ENCODE measurements around the gene DYSF.
"Not testable (repeated sequence)": the region's sequence is repeated elsewhere in the genome, so short reads cannot be mapped to it uniquely, and the experiment has no call there.

DYSF gene

DNA sequence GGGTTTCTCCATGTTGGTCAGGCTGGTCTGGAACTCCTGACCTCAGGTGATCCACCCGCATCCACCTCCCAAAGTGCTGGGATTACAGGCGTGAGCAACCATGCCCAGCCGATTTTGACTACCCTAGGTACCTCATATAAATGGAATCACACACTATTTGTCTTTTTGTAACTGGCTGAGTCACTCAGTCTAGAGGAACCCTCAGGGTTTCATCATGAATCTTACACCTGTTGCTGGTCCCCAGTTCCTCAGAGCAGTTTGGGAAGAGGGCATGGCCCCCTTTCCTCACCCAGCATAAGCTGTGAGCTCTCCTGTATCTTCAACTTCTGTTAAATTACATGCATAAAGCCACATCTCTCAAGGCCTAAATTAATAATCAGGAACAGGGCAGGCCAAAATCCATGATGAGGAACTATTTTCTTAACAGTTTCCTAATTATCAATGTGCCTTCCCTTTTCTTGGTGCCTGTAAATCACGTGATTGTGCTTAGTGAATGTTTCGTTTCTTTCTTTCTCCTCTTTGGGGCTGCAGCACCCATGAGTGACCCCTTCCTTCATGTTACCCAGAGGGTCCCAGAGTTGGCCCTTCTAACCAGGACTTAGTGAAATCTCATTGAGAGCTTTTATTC, 20.9 kb downstream of the DYSF start:
- DNase-seq: no peak

DNA sequence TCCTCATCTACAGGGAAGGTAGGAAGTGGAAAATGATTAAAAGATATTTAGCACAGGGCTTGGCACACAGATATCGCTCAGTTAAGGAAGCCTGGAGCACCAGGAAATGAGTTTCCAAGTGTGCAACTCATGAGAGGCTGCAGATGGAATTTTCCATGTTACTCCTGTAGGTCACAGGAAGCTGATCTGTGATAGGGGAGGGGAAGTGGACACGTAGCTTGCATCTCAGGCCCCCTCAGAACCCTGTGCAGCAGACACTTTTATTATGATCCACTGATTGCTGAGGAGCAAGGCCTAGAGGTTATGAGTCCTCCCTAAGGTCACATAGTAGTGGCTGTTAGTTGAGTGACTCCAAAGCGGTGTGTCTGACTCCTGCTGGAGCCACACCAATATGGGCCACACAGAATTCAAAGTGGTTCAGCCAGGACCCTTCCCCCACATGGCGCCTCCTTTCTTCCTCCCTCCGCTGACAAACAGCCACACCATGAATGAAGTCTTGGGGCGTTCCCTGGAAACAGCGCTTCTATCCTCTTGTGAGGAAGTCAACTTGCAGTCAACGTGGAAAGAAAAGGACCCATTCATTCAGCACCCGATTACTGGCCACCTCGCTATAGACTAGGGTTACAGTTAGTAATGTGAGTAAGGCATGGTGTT, 21.5 kb downstream of the DYSF start:
- no peak for DNase-seq

DNA sequence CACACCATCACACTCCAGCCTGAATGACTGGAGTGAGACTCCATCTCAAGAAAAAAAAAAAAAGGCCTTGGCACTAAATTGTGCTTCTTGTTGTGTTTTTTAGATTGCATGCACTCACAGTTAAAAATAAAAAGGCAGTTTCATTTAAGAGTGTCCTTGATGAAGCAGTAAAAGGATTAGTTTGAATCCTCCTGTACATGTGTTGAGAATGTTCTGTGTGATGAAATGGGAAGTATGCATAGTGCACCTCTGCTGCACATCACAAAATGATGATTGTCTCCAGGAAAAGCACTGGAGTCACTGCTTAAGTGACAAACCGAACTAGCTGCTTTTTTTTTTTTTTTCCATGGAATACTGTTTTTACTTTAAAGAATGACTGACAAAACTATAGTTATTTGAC, 23.1 kb downstream of the DYSF start:
- DNase-seq: no peak

DNA sequence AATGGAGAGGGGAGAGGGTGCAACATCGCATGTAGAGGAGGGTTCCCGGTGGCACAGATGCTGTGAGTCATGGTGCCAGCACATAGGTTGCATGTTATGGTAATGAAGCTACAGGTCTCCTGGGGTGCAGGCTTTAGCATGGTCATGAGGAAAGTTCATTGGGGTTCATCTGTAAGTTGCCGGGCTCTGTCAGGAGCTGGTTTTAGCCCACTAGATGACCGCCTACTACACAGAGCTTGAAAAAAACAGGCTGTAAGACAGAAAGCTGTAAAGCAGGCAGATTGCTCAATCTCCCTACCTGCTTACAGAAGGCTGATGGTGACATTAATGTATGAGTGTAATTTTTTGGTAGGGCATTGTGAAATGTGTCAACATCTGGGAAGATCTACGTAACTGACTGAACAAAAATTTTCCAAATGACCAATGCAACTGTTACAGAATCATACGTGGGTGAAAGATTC, 23.9 kb downstream of the DYSF start:
- DNase-seq: no peak

DNA sequence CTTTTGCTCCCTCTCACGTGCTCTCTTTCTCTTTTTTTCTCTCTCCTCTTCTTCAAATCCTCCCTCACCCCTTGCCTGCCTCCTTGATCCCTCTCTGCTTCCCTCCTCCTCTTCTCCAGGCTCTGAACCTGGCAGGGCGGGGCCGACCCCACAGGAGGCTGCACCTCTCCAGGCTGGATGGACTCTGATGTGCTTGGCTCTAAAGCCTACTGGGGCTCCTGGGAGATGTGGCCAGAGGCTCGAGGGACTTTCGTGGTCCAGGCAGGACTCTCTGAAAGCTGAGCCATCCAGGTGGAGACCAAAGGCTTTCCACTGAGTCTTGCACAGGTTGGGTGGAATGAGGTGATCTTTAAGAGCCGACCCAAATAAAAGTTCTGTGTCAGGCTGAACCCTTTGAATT, 25.4 kb downstream of the DYSF start:
- no peak for DNase-seq

DNA sequence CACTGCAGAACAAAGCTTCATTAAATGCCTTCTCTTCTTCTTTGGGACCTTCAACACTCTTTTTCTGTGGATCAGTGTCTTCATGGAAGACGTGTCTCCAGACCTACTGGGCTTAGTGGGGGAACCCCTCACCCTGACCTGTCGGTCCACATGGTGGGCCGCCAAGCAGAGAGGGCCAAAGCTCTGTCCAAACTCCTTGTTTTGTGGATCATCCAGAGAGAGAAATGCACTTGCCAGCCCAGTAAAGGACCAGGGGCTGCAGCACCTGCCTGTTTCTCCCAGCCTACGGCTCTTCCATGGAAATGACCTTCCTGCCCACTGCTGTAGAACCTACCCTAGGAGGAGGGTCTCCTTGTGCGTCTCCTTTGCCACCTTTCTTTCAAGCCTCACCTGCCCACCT, 25.9 kb downstream of the DYSF start:
- DNase-seq: no peak

DNA sequence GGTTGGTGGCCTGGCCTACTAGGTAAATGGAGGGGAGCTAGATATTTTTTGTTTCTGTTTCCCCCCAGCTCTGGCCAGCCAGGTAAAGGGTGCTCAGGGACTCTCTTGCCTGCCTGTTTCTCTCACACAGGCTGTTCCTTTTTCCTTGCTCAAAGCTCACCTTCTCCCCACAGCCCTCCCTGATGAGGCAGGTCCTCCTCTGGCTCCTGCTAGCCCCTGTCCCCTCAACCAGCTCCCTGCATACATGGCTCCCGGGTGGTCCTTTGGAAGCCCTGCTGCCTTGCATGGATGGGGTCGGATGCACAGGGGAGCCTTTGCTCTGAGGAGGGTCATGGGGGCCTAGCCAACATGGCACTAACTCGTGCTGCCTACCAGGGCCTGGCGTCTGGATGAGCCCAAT, 27.8 kb downstream of the DYSF start:
- no peak for DNase-seq

DNA sequence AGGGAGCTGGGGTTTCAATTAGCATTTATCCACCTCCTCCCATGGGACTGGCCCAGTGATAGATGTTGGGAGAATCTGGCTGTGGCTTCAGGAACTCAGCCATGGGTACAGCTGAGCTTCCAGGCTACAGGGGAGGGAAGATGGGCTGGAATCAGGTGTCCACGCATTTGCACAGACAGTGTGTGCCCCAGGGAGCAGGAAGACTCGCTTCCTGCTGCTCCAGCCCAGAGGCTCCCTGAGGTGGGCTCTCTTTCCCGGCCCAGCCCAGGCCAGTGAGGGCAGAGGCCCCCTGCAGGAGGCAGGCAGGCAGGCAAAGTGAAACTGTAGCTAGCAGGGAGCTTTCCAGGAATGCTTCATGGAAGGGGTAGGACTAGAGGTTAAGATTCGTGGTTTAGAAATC, 28.7 kb downstream of the DYSF start:
- DNase-seq: no peak

DNA sequence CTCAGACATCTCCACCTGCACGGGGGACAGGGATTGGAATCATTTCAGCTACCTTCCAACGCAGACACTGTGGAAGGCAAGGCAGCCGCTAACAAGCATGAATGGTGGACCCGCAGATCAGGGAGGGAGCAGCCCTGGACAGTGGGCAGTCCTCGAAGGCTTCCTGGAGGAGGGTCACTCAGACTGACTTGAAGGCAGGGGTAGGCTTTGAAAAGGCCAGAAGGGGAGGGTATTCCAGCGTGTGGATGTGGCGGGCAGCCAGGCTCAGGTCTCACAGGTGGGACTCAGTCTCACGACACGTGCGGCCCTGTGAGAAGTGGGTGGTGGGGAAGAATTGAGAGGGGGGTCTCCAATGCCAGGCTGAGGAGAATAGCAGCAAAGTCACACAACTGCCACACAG, 29.9 kb downstream of the DYSF start:
- DNase-seq: no peak

DNA sequence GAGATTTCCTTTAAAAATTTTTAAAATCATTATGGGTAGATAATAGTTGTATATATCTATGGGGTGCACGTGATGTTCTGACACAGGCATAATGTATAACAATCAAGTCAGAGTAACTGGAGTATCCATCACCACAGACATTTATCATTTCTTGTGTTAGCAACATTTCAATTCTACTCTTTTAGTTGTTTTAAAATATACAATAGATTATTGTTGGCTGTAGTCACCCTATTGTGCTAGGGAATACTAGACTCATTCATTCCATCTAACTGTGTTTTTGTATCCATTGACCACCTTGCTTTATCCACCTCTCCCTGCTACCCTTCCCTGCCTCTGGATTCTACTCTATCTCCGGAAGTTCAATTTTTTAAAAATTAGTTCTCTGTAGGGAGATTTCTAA, 31.0 kb downstream of the DYSF start:
- no peak for DNase-seq

DNA sequence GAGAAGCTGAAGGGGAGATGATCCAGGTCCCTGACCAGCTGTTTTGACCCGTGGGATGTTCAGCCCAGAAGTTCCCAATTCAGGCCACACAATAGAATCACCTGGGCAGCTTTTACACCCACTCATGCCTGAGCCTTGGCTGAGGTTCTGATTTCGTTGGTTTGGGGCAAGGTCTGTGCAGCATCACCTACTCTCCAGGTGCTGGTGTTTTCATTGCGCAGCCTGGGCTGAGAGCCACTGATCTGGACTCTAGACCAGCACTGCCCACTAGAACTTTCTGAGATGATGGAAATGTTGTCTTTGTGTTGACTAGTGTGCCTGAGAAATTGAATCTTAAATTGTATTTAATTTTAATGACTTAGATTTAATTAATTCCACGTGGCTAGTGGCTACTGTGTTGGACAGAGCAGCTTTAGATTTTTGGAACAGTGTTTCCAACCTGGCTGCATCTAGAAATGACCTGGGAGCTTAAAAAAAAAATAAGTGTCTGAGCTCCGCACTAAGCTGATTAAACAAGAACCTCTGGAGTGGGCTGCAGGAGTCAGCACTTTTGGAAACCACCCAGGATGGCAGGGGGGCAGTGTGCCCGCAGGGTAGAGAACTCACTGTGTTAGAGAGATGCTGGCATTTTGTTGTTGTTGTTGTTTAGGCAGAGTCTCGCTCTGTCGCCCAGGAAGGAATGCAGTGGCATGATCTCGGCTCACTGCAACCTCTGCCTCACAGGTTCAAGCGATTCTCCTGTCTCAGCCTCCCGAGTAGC, 33.7 kb downstream of the DYSF start:
- DNase-seq: no peak

DNA sequence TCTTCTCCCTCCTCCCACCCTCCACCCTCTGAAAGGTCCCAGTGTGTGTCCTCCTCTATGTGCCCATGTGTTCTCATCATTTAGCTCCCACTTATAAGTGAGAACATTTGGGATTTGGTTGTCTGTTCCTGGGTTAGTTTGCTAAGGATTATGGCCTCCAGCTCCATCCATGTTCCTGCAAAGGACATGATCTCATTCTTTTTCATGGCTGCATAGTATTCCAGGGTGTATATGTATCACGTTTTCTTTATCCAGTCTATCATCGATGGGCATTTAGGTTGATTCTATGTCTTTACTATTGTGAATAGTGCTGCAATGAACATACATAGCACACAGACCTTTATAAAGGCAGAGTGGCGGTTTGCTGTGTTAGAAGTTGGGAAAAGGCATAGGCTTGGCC, 38.2 kb downstream of the DYSF start:
- DNase-seq: not testable (repeated sequence)

DNA sequence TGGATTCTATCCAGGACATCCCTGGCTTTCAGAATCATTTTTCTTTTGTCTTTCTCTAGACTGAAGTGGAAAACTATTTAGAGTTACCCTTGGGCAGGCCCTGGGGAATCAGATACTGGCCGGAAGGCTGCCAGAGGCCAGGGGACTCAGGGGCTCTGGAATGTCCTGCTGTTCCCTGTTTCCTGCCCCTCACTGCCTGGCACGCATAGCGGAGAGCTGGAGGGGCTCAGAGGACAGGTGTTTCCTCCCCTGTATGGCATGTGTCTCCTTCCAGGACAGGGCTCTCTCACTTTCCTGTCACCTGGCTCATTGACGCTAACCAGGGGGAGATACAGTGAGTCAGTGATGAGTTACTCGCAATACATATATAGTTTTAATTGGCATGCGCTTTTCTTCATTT, 38.8 kb downstream of the DYSF start:
- DNase-seq: no peak

DNA sequence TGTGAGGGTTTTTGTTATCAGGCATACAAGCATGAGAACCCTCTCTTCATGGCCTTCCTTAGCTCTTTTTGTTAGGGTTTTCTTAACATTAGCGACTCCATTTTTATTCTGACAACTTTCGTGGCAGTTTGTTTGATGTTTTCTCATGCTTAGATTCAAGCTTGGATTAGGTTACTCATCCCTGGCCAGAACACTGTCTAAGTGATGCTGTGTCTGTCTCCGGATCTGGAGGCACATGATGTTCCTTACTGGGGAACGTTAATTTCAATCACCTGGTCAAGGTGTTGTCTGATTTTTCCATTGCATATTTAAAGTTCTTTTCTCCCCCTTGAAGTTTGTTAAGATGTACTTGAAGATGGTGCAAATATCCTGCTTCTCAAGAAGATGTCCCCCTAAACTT, 40.7 kb downstream of the DYSF start:
- DNase-seq: no peak

DNA sequence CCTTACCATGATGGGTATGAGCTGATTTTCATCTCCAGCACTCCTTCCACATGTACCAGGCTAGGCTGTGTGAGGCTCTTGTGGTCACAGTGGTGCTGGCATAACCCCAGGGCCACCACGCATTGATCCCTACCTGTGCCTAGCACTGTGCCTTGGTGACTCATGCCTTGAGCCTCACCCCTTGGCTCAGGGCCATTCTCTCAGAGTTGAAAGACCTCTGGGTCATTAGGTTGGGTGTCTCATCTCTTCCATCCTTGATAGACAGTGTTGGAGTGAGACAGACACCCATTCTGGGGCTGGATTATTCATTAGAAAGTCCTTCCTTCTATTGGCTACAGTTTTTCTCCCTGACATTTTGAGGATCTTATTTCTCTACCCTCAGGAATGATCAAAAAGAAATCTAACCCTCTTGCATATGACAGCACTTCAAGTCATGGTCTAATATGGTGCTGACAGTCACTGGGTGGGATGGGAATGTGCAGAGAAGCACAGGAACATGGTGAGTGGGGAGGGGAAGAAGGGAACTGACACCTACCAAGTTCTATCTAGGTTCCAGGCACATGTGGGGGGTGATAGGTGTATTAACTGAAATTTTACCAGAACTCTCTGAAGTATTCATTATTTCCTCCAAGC, 41.3 kb downstream of the DYSF start:
- no peak for DNase-seq

DNA sequence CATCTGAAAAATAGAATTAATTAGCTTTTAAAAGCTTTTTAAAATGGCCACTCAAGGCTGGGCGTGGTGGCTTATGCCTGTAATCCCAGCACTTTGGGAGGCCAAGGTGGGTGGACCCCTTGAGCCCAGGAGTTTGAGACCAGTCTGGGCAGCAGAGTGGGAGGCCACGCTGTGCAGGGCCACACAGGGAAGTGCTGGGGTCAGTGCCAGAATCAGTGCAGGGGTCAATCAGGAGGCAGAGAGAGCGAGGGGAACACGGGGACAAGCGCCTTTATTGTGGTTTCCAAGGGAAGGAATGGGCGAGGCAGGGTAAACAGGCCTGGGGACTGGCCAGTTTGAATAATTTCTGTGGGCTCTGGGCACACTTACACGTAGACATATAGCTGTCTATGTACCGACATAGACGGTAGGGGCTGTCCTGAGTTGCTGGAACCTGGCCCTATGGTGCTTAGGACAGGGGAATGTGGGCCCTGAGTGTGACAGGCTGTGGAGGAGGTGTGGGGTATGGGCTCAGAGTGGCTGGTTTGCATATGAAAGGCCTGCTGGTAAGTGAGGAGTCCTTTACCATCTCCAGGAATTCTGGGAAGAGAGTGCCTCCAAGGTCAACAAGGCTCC, 42.9 kb downstream of the DYSF start:
- no peak for DNase-seq

DNA sequence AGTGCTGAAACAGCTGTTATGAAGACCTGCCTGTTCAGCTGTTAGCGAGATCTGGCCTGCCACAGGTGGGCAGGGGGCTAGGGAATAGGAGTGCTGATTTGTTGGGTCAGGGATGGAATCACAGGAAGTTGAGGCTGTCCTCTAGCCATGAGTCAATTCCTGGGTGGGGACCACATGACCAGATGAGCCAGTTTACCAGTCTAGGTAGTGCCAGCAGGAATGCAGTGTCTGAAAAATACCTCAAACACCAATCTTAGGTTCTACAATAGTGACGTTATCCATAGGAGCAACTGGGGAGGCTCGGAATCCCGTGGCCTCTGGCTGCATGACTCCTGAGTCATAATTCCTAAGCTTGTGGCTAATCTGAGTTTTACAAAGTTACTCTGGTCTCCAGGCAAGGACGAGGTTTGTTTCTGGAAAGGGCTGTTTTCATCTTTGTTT, 44.9 kb downstream of the DYSF start:
- DNase-seq: no peak

DNA sequence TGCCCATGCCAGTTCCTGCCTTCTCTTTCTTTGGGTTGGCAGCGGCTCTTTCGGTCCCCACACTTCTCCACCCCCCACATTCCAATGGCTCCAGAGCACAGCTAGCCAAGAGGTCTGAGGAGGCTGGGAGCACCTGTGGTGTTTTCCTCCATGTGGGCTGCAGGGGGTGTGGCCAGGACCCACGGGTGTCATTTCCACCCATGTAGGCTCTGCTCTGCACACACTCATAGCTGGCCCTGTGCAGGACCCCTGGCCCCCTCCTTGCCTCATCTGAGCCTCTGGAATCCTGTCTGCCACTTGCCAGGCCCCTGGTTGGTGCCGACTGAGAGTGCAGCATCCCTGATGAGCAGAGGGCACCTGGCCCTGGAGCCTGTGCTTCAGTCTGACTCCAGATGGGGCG, 46.3 kb downstream of the DYSF start:
- no peak for DNase-seq

DNA sequence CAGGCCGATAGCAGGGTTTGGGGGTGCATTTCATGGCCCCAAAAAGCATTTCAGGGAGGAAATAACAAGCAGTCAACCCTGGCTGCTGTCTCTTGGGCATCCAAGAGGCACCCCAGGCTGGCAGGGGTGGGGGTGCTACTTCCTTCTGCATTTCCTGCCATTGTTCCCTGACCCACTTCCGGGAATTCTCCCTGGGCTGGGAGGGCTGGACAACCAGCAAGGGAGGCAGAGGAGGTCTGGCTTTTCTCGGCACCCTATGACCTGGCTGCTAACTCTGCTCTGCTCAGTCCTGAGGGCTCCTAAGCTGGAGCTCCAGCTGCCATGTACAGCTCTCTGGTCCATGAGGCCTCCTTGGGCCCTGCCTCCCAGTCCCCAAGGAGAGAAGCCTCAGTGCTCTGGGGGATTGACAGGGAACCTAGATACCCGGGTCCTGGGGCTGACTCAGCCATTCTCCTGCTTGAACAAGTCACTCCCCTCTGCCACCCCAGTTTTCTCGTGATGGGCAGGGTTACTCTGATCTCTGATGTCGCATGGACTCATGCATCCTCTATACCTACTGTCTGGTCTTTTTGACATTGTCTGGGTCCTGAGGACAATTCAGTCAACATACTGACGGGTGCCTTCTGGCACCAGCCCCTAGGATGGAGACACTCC, 47.2 kb downstream of the DYSF start:
- no peak for DNase-seq

DNA sequence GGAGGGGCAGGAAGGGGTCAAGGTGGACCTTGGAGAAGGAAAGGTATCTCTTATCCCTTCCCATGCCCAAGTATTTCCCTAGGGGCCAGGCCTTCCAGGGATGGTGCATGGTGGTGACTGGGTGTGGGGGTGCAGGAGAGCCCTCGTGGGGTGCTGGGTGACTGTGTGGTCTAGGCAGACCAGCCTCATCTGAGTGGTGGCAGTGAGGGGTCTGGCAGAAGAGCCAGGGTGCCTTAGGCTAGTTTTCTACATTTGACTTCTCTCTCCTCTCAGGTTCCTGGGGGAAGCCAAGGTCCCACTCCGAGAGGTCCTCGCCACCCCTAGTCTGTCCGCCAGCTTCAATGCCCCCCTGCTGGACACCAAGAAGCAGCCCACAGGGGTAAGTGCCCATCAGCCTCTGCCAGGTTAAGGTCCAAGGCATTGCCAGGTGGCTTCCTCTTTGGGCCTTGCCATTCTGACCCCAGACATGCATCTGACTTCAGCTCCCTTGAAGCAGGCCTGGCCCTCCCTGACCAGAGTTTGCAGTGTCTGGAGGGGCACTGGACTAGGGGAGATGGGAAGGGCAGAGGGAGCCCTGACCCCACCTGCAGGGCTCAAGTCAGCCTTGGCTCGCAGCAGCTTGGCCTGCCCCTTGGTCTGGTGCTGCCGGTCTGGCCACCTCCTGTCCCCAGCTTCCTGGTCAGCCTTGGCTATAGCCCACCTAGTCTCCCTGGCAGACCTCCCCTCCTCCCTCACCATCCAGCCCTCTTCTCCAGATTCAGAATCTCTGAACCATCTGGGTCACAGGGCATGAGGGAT, 49.8 kb downstream of the DYSF start:
- DNase-seq: no peak

DNA sequence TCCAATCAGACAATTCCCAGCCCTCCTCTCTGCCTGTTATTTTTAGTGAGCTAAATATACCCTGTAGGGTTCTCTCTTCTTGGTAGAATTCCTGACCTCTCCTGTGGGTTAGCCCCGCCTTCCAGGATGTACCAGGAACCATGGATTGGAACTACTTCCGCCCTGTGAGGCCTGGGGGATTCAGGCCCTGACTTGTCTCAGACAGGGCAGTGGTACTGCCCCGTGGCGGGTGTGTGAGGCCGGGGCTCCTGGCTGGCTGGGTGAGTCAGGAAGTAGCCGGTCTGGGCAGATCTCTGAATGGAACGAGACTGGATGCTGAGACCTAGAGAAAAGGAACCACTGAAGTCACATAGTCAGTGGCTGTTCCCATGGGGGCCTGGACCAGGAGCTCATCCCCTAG, 50.5 kb downstream of the DYSF start:
- DNase-seq: no peak

DNA sequence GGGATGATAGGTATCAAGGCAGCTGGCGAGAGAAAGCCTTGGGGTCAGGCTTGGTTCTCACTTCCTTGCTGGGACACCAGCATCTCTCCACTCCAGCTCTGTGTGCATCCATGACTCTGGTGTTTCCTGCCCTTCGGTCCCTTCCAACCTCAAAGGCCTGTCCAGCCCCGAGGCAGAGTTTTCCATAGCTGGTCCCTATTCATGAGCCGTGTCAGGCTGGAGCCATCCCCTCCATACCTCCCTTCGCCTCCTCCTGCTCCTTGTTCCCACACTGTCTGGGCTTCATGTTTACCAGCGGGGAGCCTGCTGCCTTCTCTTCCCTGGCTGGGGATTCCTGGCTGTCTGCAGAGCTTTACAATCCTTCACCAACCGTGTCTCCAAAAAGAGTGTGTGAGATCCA, 51.2 kb downstream of the DYSF start:
- DNase-seq: no peak

All from stimulated activated naive CD4-positive, alpha-beta T cell (primary cell).